ENCODE results near the gene TRIML2.

TRIML2 gene

DNA sequence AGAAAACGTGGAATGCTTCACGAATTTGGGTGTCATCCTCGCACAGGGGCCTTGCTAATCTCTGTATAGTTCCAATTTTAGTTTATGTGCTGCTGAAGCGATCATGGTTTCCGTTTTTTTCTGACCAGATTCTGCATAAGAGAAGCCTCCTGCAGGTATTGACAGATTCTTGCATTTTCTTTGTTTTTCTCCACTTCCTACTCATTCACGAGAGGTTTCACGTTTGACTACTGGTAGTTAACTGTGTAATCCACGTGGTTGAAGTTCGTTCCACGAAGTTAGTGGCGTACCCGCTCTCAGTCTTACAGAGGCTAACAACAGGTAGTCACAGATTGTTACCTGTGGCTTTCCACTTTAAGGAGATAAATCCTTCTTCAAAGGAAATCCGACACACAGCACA, 12.1 kb upstream of the TRIML2 start:
- TF ChIP-seq FOXP2 (optimal IDR thresholded peaks at IDR 0.05; ENCODE audit: borderline replicate concordance, extremely low read depth, extremely low read length, insufficient read depth), result no peak
- TF ChIP-seq SIN3A (IDR thresholded peaks at IDR 0.05; ENCODE audit: borderline replicate concordance, insufficient read depth, low read length), result no peak
- no peak for TF ChIP-seq POLR2AphosphoS5 (IDR thresholded peaks at IDR 0.05; ENCODE audit: low read depth, low read length)
- no peak for TF ChIP-seq REST (IDR thresholded peaks at IDR 0.05; ENCODE audit: insufficient read depth in 1 of 2, low read depth in 2 of 2, low read length in 2 of 2)
- no peak for TF ChIP-seq TAF1 (IDR thresholded peaks at IDR 0.05; ENCODE audit: borderline replicate concordance, insufficient read depth, low read length)

- no peak for TF ChIP-seq SIN3A (IDR thresholded peaks at IDR 0.05; ENCODE audit: borderline replicate concordance, insufficient read depth, low read length)
- TF ChIP-seq POLR2AphosphoS5 (IDR thresholded peaks at IDR 0.05; ENCODE audit: low read depth, low read length), result no peak
- TF ChIP-seq TAF1 (IDR thresholded peaks at IDR 0.05; ENCODE audit: borderline replicate concordance, insufficient read depth, low read length), result no peak
- no peak for TF ChIP-seq FOXP2 (optimal IDR thresholded peaks at IDR 0.05; ENCODE audit: borderline replicate concordance, extremely low read depth, extremely low read length, insufficient read depth)
- TF ChIP-seq REST (IDR thresholded peaks at IDR 0.05; ENCODE audit: insufficient read depth in 1 of 2, low read depth in 2 of 2, low read length in 2 of 2), result no peak
These were observed 8.4 kb upstream of the TRIML2 start for GRCh38 chr4:188117631-188118324.

DNA sequence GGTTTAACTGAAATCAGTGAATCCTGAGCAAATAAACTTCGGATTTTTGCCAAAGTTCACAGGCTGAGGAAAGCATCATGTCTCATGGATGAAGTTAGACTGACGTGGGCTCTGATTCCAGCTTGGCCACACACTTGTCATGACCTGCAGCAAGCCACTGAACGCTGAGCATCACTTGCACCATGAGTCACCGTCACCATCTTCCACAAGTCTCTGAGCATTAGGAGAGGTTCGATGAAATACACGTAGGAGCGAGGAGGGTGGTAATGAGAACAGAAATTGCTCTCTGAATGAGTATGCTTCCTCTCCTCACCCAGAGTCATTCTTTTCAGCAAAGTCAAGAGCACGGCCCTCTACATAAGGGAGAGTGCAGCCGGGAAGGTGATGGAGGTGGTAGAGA, 3.8 kb upstream of the TRIML2 start:
- TF ChIP-seq FOXP2 (optimal IDR thresholded peaks at IDR 0.05; ENCODE audit: borderline replicate concordance, extremely low read depth, extremely low read length, insufficient read depth) (no peak), TAF1 (IDR thresholded peaks at IDR 0.05; ENCODE audit: borderline replicate concordance, insufficient read depth, low read length) (no peak), POLR2AphosphoS5 (IDR thresholded peaks at IDR 0.05; ENCODE audit: low read depth, low read length) (no peak), SIN3A (IDR thresholded peaks at IDR 0.05; ENCODE audit: borderline replicate concordance, insufficient read depth, low read length) (no peak), REST (IDR thresholded peaks at IDR 0.05; ENCODE audit: insufficient read depth in 1 of 2, low read depth in 2 of 2, low read length in 2 of 2) (no peak)

DNA sequence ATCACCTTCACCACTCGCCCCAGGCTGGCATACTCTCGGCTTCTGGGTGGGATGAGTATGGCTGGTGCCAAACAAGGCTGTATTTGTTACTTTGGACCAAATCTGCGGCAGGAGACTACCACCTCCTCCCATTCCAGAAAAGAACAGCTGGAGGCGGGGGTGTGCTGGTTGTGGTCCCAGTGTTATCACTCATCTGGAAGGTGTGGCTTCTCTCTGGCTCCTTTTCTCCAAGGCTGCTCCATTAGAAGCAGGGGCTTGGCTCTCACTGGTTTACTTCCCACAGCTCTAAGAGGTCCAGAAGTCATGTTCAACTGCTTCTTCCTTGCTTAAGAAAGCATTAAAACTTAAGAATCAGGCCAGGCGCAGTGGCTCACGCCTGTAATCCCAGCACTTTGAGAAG, 2.6 kb upstream of the TRIML2 start:
- no peak for TF ChIP-seq REST (IDR thresholded peaks at IDR 0.05; ENCODE audit: insufficient read depth in 1 of 2, low read depth in 2 of 2, low read length in 2 of 2)
- no peak for TF ChIP-seq POLR2AphosphoS5 (IDR thresholded peaks at IDR 0.05; ENCODE audit: low read depth, low read length)
- no peak for TF ChIP-seq FOXP2 (optimal IDR thresholded peaks at IDR 0.05; ENCODE audit: borderline replicate concordance, extremely low read depth, extremely low read length, insufficient read depth)
- no peak for TF ChIP-seq TAF1 (IDR thresholded peaks at IDR 0.05; ENCODE audit: borderline replicate concordance, insufficient read depth, low read length)
- no peak for TF ChIP-seq SIN3A (IDR thresholded peaks at IDR 0.05; ENCODE audit: borderline replicate concordance, insufficient read depth, low read length)

All from PFSK-1 (cell line).